Activated CD8-positive, alpha-beta memory T cell treated with anti-CD3 and anti-CD28 coated beads for 4 hours (primary cell): ENCODE measurements around the gene CTNNA1.
"Not testable (repeated sequence)": the region's sequence is repeated elsewhere in the genome, so short reads cannot be mapped to it uniquely, and the experiment has no call there.

Experiments used
- DNase-seq, 2 donors: peaks; one replicate each; pipeline ENCODE4 v3.0.0-alpha.2; 2020; ENCODE audit warnings: low read depth in 2 of 2

Gene CTNNA1

DNA sequence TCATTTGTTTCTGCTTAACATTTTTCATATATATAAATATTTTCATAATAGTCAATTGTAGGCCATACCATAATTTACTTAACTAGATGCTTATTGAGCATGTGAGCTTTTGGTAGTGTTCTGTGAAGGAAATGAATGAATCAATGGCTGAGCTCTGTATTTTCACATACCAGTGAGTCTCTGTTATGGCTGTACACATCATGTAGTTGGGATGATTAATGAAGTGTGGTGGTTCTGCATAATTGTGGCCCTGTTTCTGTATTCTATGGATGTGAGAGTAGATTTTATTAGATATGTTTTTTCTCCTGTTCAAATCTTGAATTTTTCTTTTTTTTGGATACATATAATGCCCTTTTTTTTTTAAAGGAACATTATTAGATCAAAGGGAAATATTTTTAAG lies 56.2 kb downstream of the CTNNA1 start:
- no peak for DNase-seq

DNA sequence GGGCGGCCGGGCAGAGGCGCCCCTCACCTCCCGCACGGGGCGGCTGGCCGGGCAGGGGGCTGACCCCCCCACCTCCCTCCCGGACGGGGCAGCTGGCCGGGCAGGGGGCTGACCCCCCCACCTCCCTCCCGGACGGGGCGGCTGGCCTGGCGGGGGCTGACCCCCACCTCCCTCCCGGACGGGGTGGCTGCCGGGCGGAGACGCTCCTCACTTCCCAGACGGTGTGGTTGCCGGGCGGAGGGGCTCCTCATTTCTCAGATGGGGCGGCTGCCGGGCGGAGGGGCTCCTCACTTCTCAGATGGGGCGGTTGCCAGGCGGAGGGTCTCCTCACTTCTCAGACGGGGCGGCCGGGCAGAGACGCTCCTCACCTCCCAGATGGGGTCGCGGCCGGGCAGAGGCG lies 57.6 kb downstream of the CTNNA1 start:
- not testable (repeated sequence) for DNase-seq

DNA sequence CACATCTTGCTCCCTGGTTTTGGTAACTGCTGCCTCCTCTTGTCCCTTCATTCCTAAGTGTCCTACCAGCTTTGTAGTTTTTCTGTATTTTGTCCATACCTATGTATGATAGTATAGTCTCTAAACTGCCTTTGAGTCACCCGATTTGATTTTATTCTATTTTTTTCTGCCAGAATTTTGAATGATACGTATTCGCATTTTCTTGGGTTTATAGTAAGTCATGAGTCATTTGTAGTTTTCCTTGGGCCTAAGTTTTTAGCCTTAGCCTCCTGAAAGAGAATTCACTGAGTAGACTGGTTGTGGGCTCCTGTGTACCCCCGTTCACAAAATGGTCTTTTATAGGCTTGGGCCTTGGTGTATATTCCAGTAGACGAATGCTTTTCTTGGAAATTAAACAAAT lies 62.3 kb downstream of the CTNNA1 start:
- DNase-seq, result no peak

DNA sequence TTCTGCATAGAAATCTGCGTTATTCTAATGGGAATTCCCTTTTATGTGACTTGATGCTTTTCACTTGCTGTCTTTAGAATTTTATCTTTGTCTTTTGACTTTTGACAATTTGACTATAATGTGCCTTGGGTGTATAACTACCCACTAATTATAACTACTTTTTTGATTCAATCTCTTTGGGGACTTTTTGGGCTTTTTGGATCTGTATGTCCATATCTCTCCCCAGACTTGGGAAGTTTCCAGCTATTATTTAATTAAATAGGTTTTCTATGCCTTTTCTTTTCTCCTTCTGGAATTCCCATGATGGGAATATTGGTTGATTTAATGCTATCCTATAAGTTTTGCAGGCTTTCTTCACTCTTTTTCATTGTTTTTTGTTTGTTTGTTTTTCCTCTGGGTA lies 64.0 kb downstream of the CTNNA1 start:
- no peak for DNase-seq

DNA sequence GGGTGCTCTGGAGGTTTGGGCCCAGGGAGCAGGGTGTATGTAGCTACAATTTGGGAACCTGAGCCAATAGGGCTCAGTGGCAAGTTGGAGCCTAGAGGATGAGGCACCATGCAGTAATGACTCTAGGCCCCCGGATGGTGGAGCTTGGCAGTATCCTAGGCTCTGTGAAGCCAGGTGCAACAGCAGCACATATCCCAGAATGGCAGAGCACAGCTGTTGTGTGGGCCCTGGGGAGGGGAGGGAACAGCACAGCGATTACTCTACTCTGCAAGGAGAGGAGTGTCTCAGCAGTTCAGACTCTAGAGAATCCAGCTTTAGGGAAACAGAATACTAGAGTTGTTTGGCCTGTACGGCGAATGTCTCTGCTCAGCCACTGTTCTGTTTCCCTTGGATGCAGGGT lies 65.9 kb downstream of the CTNNA1 start:
- no peak for DNase-seq

DNA sequence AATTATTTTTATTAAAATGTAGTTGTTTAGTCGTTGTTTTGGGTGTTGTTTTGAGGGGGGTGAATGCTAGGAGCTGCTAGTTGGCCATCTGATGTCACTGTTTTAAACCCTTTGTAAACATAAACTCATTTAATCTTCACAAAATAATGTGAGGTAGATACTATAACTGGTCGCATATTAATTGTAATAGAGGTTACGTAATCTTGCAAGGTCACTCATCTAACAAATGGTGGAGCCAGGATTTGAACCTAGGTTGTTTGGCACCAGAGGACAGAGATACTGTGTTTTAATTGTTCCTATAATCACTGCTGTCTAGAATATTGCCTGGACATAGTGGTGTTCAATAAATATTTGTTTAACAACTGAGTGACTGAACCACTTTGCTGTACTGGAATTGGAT lies 67.5 kb downstream of the CTNNA1 start:
- DNase-seq, result no peak

DNA sequence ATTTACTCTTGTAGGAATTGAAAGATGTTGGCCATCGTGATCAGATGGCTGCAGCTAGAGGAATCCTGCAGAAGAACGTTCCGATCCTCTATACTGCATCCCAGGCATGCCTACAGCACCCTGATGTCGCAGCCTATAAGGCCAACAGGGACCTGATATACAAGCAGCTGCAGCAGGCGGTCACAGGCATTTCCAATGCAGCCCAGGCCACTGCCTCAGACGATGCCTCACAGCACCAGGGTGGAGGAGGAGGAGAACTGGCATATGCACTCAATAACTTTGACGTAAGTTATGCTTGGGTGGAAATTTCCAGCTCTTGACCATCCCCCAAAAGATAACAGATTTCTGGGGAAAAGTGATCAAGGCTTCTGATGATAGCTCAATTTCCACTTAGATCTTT lies 71.3 kb downstream of the CTNNA1 start:
- no peak for DNase-seq

DNA sequence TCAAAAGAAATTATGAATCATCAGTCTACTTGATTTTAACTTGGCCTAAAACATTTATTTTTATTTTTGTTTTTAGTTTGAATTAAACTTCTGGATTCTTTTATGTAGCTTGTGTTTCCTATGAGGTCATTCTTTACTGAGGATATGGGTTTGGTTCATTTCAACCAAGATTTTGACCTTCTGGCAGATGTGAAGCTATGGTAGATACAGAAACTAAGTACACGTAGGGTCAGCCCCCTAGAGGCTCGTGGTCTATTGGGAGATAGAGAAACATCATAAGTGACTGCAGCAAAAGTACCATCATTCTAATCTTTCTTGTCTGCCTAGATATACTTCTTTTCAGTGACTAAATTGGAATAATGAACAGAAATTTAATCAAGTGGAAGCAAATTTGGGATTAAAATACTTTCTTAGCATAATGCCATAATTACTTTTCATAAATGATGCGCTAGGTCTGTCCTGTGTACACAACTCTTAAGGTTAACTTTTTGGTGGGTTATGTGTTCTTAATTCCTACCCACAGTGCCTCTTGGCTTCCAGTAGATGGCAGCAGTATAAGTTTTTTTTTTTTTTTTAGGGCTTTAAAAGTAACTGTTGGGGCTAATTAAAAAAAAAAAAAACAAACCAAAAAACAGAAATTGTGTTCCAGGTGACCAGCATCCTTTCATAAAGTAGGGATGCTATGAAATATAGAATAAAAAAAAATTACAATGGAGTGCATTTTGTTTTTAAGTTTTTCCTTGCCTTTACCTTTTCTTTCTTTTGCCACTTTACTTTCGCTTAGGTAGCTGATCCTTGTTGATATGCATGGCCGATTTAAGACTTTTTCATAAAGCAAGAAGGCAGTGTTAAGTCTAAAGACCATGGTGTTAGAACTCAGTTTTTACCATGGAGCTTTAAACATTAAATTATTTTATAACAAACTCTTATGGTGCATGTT lies 72.0 kb downstream of the CTNNA1 start:
- no peak for DNase-seq

DNA sequence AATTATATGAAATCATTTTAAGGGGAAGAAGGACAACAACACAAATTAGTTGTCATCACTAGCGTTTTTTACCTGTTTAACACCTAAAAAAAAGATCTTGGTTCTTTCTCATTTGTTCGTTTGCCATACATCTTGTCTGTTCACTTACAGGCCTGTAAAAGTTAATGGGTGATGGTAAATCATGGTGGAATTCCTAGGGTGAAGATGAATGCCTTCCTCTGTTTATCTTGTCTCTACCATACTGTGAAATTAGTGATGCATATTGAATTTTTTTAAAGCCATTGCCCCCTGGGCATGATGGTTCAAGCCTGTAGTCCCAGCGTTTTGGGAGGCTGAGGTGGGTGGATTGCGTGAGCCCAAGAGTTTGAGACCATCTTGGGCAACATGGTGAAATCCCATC lies 75.3 kb downstream of the CTNNA1 start:
- DNase-seq, result no peak

DNA sequence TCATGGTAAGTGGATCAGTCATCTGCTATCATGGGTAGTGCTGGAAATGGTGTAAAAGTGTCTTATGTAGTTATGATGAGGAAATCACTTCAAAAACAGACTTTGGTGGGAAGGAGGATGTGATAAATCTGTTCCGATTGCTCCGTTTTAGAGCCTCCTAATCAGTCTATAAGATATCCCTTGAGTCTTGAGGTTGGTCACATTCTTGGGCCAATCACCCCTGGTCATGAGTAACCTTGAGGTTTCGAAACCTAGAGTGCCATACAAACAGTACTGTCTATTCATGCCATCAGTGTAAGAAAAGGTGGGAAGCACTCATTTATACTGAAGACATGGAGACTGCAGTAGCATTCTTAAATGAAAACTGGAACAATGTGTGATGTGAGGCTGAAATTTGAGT lies 76.1 kb downstream of the CTNNA1 start:
- DNase-seq, result no peak

DNA sequence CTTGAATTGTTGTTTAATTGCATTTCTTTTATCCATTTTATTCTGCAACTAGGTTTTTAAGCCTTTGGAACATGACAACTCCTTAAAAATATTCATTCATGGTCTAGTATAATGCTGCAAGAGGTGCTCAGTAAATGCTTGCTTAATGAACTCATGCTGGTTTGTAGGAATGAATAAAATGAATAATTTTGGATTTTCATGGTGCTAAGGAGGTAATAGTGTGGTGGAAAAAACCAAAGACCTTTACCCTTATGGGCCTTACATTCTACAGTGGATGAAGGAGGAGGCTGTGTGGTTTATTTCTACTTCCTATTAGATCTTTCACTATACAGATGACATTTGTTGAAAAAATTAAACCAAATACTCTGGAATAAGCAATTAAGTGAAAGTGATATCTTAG lies 78.5 kb downstream of the CTNNA1 start:
- no peak for DNase-seq

DNA sequence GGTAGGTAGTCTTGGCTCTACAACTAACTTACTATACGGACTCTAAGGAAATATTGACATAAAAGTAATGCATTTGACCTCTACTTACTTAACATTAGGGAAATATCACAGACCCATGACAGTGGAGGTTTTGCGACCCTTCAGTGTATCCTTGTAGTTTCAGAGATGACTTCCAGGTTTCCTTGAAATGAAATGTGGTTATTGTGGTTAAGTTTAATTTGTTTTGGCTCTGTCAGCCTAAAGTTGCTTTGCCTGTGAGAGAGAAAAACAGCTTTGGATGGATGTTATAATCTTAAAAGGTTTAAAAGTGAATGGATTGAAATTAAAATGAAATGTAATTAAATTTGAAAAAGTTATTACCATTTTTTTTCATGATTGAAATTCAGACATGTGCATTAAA lies 79.0 kb downstream of the CTNNA1 start:
- no peak for DNase-seq

DNA sequence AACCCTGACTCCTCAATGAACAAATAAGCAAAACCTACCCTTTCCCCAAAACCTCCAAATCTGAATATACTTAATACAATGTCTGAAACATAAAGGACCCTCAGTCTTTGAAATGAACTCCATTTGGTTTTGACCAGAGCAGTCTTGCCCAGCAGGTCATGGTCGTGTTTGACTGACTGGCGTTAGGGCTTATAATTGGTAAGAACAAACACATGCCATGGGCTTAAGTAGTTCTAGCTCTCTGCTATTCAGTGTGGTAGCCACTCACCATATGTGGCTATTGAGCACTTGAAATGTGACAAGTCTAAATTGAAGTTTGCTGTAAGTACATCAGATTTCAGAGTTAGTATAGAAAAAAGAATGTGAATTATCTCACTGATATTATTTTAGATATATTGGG lies 79.9 kb downstream of the CTNNA1 start:
- DNase-seq, result no peak

DNA sequence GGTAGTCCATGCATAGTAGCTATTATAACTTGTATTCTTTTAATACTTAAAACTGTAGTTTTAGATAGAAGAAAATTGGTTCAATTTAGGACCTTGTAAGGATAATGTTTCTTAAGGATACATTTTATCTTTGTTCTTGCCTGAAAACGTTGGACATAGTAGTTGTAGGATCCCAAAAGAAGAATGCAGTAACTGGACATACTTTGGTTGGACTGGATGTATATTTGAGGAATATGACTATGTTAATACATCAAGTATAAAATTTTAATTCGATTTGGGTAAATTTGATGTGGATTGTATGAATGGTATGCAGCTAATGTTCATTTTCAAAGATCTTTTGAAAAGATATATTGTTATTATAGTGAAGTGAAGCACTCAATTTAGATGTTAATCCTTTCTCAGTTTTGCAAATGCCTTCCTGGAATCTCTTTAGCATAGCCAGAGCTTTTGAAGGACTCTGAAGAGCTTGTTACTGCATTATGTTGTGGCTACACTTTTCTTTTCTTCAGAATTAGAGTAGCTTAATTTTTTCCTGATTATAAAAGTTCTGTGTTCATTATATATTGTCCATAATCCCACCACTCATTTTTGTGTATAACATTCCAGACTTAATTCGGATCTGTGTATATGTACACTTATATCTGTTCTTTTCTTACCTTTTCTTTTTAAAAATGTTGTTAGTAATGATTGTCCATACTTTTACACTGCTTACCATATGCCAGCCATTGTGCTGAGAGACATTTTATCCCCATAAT lies 80.7 kb downstream of the CTNNA1 start:
- DNase-seq, result no peak

DNA sequence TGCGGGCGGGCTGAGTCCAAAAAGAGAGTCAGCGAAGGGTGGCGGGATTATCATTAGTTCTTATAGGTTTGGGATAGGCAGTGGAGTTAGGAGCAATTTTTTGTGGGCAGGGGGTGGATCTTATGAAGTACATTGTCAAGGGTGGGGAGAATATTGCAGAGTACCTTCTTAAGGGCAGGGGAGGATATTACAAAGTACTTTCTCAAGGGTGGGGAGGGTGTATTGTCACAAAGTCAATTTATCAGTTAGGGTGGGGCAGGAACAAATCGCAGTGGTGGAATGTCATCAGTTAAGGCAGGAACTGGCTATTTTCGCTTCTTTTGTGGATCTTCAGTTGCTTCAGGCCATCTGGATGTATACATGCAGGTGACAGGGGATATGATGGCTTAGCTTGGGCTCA lies 81.6 kb downstream of the CTNNA1 start:
- DNase-seq, result not testable (repeated sequence)

DNA sequence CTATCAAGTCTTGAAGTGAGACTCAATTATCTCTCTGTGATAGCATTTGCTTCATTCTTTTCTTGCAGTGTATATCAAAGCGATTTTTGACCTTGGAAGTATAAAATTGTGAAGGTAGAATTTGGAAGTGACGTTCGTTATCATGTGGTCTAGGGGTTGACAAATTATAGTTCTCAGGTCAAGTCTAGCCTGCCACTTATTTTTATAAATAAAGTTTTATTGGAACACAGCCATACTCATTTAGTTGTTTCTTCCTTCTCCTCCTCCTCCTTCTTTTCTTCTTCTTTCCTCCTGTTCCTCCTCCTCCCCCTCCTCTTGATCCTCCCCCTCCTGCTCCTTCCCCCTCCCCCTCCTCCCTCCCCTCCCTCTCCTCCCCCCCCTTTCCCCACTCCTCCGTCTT lies 83.9 kb downstream of the CTNNA1 start:
- DNase-seq, result no peak

DNA sequence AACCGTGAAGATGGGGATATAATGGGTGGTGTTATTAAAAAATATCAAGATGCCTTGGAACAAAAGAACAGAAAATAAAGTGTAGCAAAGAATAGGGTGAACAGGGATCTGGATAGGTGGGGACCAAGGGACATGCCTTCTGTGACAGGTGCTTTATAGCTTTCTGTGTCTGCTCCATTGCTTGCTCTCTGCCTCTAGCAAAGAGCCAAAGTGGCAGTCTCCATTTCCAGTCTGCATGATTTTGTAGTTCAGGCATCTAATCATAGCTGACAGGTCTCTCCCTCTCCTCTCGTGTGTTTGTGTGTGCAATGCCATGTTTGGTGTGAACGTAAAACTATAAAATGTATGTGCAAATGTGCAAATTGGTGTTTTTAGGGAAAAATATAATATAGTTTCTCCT lies 86.9 kb downstream of the CTNNA1 start:
- no peak for DNase-seq

DNA sequence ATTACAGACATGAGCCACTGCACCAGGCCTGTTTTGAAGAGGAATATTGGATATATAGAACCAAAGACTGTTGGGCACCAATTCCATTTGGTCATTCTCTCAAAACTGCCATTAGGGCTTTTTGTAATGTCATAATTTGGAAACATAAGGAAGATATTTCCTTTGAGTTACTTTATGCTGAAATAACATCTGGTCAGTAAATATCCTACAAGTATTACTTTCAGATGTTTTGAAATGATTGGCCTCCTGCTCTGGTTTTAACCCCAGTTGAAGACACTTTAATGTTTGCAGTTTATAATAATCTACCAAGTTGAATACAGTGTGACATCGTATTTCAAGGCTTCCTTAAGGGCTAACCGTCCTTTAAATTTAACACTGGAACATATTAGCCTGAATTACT lies 88.3 kb downstream of the CTNNA1 start:
- DNase-seq, result no peak

DNA sequence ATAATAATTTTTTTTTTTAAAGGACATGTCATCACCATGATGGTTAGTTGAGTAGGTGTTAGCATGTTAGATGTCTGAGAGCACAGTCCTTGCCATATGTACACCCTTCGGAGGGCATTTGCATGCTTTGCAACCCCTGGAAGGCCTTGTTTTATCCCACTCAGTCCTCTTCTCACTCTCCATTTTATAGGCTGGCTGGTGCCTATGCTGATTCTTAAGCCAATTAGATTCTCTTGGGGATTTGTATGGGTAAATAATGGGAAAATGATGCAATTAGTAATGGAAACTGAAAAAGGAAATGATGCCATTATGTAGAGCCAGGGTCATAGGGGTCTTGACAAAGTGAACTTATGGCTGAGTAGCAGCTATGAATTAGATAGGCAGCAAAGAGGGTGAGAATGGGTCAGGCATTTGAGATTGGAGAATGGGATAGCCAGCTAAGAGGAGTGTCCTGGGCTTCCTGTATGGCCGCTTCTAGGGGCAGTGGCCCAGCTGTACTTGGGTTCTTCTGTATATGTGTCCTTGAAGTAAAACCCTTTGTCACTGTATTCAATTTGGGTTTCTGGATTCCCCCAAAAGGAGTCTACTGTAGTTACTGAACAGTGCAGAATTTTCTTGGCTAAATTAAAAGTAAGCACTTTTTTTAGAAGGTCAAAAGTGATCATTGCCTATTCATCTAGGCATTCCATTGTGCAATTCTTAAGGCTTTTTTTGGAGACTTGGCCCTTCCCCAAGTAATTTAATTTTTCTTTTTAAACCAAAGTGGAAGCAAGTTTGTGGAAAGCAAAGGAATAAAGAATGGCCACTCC lies 90.3 kb downstream of the CTNNA1 start:
- no peak for DNase-seq

DNA sequence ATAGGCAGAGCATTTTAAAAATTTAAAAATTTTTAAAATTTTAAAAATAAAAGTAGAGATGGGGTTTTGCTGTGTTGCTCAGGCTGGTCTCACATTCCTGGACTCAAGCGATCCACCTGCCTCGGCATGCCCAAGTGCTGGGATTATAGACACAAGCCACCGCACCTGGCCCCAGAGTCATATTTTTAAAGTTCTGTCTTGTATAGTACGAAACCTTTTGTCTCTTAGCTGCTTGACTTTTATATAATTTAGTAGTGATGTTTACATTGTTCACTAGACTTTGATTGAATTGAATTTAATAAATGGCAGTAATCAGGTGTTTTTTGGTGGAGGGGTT lies 90.9 kb downstream of the CTNNA1 start:
- no peak for DNase-seq

DNA sequence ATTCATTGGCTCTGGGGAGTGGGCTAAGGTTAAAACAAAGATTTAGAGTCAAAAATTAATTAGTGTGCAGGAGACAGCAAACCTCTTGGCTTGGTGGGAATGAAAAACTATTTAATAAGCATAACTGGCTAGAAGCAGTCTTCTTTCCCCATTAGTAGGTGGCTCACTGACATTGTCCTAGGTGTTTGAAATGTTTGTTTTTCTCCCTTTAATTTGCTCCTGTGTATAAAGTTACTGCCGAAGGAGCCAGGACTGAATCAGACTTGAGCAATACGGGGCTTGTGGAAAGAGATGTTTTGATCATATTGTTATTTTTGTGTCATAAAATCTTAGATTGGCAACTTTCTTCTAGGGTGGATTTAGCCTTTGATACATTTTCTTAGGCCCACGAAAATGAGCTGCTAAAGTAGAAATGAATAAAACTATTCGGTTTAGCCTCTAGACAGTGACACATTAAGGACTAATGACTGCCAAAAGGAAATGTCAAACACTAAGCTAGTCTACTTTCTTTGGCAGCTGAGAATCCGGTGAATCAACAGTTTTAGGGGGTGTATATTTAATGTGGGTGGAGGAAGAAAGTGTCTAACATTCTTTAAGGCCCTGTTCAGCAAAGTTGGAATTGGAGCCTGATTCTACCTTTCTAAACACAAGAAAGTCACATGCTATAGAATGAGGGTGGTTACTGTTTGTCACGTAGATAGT lies 91.7 kb downstream of the CTNNA1 start:
- no peak for DNase-seq

DNA sequence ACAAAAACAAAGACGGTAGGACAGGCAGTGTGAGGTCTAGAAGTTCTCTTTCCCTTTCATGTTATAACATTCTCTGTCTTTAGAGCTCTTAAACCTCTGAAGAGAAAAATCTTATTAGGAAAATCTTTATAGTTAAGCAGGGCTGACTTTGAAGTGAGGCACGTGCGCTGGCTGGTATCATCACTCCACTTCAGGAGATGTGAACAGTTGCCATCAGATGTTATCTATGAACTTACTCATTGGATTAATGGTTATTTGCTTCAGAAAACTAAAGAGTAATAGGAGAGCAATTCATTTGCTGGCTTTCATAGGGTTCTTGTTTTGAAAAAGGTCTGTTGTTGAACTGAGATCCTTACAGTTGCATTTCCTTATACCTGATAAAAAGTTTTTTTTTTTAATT lies 96.2 kb downstream of the CTNNA1 start:
- no peak for DNase-seq
